Measurements from ENCODE around the gene C9.
"Not testable (repeated sequence)": the region's sequence is repeated elsewhere in the genome, so short reads cannot be mapped to it uniquely, and the experiment has no call there.

C9 gene

GRCh38 chr5:39364367-39364766 lies at the start of gene C9:
TSS of gene C9 (minus strand) at chr5:39364495. CDS start at chr5:39364464, 31 bp downstream.
- no peak for DNase-seq

GRCh38 chr5:39413771-39414170 lies 49.5 kb upstream of the C9 start:
- DNase-seq: no peak

DNA sequence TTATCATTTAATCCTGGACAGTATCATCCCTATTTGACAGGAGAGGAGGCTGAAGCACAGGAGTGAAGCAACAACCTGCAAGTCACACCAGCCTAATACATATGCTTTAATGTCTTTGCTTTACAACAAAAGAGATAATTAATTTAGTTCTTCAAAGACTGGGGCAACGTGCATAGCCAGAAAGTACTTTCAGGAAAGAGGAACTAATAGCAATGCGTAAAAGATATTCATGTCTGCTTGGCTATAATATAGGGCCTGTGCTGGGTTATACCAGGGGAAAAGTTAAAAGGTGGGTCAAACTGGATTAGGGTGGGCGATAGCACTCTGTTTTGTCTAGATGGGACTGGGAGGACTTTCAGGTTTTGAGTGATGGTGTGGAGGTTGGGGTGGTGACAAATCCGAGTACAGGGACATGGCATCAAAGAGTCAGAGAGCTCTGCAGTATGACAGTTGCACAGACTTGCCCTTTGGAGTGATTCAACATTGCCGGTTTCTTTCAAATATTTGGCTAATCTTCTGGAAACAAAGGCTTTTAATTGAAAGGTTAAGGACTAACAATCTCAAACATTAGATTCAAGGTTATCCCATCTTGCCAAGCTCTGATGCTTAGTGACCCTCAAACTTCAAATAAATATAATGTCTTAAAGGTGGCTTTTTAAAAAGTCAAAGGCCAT lies 48.6 kb upstream of the C9 start:
- no peak for DNase-seq

DNA sequence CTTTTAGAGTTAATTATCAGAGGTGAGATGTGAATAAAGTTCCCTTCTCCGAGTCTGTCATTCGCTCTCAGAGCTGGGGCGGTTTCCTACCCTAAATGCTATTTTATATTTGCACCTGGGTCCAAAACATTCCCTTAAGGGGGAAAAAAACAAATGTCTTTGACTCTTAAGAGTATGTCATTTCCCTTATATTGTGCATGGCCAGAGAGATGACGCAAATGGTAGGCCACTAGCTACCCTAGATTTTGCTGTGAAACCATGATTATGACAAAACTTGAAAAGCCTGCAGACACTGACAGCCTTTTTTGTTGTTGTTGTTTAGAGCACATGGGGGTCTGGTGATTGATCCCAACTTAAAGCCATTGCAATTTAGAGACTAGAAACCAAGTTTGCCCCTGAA lies 47.7 kb upstream of the C9 start:
- no peak for DNase-seq

DNA sequence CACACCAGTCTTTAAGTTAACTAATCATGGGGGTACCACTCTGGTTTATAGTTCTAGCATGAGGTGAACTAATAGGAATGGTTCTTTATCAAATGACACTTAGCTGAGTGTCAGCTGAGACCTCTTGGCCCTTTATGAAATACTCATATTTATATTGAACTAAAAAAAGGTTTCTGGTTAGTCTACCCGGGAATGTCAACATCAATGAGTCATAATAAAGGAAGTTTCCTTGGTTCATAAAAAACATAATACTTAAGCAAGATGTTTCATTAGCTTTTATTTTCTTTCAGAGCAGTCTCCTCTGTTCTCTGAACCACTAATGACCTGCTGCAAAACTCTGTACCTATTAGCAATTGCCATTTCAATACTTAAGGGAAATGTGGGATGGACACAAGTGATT lies 46.8 kb upstream of the C9 start:
- no peak for DNase-seq

- DNase-seq: no peak
These were observed 44.7 kb upstream of the C9 start for GRCh38 chr5:39409033-39409432.

GRCh38 chr5:39405083-39405843 lies 41.0 kb upstream of the C9 start:
- no peak for DNase-seq

- DNase-seq: not testable (repeated sequence)
These were observed 39.5 kb upstream of the C9 start for GRCh38 chr5:39403761-39404160.

GRCh38 chr5:39402140-39402539 lies 37.8 kb upstream of the C9 start:
- DNase-seq: not testable (repeated sequence)

DNA sequence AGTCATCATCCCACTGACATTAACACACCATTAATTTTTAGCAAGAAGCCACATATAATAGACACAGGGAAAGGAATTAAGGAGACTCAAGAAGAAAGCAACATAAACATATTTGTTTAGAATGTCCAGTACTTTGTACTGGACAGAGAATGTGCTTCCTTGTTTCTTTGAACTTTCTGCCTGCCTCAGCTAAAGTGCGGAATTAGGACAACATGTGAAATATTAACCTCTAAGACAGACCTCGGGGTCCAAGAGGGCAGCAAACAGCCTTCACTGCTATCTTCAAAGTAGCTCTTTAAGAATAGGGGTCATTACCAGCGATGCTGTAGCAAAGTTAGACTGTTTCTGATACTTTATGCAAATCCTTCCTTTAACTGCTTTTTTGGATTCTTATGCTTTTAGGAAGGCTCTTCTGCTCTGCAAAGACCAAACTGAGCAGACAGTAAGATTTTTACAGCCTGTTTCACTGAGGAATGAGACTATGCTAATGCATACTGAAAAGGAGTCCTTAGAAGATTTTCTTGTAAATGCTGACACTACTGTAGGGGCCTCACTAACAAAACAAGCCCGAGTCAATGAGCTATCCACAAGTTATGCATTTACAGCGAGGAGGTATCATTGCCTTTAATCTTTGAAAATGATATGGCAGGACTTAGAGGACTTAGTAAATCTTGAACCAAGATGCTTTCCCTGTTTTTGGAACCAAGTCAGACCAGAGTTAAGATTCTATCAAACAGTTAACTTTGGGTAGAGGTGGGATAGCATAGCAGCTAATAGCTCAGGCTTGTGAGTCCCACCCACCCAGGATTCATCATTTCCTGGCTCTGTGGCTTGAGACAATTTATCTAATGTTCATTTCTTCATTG lies 36.7 kb upstream of the C9 start:
- DNase-seq: no peak

- no peak for DNase-seq
These were observed 35.1 kb upstream of the C9 start for GRCh38 chr5:39399135-39400036.

DNA sequence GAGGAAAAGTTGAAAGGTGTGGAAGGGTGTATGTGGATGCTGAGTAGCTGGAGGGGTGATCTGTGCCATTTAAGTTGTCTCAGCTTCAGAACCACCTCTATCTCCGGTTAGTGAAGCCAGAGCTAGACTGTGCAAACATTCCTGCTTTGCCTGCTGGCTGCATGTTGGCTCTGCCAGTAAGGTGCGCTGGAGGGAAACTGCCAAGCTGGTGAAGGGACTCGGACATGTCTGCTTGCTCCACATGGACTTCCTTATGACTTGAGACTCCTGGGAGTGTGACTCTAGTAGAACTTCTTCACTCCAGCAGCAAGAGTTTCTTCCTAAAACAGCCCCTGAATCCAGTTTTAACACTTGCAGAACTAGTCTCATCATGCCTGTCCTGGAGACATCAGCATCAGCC lies 32.5 kb upstream of the C9 start:
- DNase-seq: no peak

DNA sequence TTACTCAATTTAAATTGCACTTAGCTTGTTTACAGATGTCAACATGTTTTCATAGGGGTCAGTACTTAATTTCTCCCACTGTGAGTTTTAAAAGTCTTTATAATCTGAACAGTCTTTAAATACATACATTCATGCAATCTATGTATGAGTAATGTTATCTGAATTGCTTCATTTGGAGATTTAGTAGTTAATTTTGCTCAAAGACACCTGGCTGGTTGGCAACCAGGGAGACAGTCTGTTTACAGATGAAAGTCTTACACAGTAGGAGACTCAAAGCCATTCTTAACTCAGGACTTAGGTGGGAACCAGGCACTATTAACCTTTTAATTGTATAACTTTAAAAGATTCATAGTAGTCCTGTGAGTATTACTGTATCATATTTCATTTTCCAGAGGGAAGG lies 31.2 kb upstream of the C9 start:
- no peak for DNase-seq

DNA sequence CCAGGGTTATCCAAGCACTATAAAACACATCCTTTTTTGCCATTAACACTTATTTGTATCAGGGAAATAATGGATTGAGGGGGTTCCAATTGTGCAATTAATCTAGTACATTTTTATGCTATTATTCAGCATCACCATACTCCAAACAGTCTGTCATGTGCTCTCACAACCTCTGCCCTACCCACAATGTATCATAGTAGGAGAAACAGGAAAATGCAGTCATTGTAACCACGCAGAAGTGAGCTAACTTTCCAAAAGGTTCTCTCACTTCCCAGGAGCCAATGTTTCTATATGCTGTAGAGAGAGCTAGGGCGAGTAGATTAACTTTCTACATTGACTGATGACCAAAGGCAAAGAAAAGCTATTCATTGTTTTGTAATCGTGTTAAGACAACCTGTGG lies 30.7 kb upstream of the C9 start:
- DNase-seq: no peak

DNA sequence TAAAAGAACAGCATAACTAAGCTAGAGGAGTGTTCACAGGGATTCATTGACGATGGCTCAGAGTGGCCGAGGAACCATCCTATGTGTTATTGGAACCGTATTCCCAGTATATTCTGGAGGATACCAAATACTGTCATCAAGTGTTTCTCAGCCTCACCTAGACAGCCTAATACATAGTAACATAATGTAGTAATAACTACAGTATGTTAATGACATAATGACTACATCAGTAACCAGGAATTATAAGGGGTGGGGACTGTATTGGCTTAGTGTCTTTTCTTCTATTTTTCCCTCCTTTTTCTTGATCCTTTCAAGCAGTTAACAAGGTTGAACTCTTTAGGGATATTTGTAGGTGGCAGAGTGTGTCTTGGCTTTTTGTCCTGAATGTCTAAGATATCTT lies 26.6 kb upstream of the C9 start:
- DNase-seq: no peak

GRCh38 chr5:39387293-39387692 lies 23.0 kb upstream of the C9 start:
- DNase-seq: no peak

- no peak for DNase-seq
These were observed 20.0 kb upstream of the C9 start for GRCh38 chr5:39384271-39384670.

DNA sequence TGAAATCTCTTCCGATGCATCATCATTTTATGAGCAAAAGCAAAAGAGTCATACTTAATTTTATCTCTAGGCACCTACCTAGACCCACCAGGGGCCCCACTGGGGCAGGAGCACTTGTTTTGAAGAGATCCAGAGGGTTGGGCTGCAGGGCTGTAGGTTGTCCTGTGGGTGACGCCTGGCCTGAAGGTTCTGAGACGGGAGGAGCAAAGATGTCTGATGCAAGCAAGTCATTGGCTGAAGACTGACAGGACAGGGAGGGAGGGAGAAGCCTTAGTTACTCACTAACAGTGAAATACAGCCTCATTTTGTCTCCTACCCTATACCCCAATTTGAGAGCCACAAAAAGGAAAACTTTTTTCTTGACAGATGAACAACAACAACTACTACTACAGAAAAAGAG lies 17.1 kb upstream of the C9 start:
- DNase-seq: no peak

- DNase-seq: no peak
These were observed 15.4 kb upstream of the C9 start for GRCh38 chr5:39379693-39380092.

GRCh38 chr5:39377613-39378012 lies 13.3 kb upstream of the C9 start:
- no peak for DNase-seq

DNA sequence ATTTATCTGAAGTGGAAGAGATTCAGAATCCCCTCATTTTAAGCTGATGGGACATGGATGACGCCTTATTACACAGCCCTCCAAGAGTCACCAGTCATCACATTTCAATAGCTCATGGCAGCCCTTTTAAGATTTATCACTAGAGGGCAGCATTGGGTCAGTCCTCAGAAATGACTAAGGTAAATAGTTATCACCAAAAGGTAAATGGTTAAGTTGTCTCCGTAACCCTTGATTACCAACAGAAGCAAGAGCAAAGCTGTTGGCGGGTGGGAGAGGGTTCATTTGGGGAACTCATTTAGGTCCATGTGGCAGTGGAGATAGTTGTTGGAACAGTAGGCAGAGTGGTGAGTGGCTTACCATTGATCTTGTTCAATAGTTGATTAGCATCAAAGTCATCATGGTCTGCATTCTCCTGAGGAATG lies 12.0 kb upstream of the C9 start:
- DNase-seq: peak; percentile 47 to 50

- DNase-seq: no peak
These were observed 9.5 kb upstream of the C9 start for GRCh38 chr5:39373791-39374190.

DNA sequence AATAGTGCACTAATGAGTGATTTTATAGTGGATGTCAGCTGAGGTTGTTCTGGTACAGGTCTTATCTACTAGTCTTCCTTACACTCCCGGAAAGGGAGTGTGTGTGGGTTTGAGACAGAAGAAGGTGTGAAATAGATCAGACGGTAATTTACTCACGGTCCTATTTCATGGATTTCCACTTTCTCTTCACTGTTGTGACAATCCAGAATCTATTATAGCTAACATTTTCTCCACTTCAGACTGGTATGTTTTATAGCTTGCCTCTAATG lies 7.0 kb upstream of the C9 start:
- DNase-seq: no peak

All from NCI-H1930 (cell line).